ENCODE data around the gene DHX40.

GRCh38 chr17:59632398-59632797 lies 67.0 kb downstream of the DHX40 start:
- TF ChIP-seq CTCF (IDR thresholded peaks at IDR 0.05) (no peak), POLR2A (IDR thresholded peaks at IDR 0.05) (no peak), POLR2AphosphoS5 (IDR thresholded peaks at IDR 0.05) (no peak), EP300 (IDR thresholded peaks at IDR 0.05) (no peak)
